Muscle layer of duodenum (tissue), 2 donors: ENCODE measurements around the gene REG4.
"Not testable (repeated sequence)": the region's sequence is repeated elsewhere in the genome, so short reads cannot be mapped to it uniquely, and the experiment has no call there.

Experiments
- H3K27ac ChIP-seq: one replicate; pipeline ENCODE4 v1.7.0; 2013; ENCODE audit warnings: mild to moderate bottlenecking, low read length
- H3K27me3 ChIP-seq: one replicate; pipeline ENCODE4 v1.7.0; 2013; ENCODE audit warnings: low read depth, mild to moderate bottlenecking, control low read depth, low read length
- H3K36me3 ChIP-seq, 2 donors: one replicate each; pipeline ENCODE4 v1.7.0; 2013; ENCODE audit warnings: low read length in 2 of 2, control low read depth in 1 of 2, mild to moderate bottlenecking in 1 of 2; ENCODE audit not compliant: insufficient read depth in 2 of 2, control insufficient read depth in 1 of 2
- H3K4me1 ChIP-seq, 2 donors: one replicate each; pipeline ENCODE4 v1.7.0; 2013; ENCODE audit warnings: low read length in 2 of 2, mild to moderate bottlenecking in 2 of 2, control low read depth in 1 of 2, moderate library complexity in 1 of 2; ENCODE audit not compliant: insufficient read depth in 2 of 2, control insufficient read depth in 1 of 2
- H3K4me3 ChIP-seq, 2 donors: one replicate each; pipeline ENCODE4 v1.7.0; 2013; ENCODE audit warnings: low read length in 2 of 2, low read depth in 1 of 2, mild to moderate bottlenecking in 1 of 2
- H3K9me3 ChIP-seq, 2 donors: one replicate each; pipeline ENCODE4 v1.7.0; 2013; ENCODE audit warnings: low read length in 2 of 2, control low read depth in 1 of 2, mild to moderate bottlenecking in 1 of 2; ENCODE audit not compliant: control insufficient read depth in 1 of 2
- donor health status: healthy.

REG4 gene

GRCh38 chr1:119829006-119829405 is 17.7 kb upstream of the REG4 start:
- H3K27ac ChIP-seq, H3K4me3 ChIP-seq, H3K27me3 ChIP-seq, H3K4me1 ChIP-seq, H3K36me3 ChIP-seq, H3K9me3 ChIP-seq: not testable (repeated sequence)

GRCh38 chr1:119828266-119828665 is 17.0 kb upstream of the REG4 start:
- H3K27ac ChIP-seq: no peak overlapping the region
- H3K36me3 ChIP-seq: no peaks in the 10 kb centered on the region
- H3K4me3 ChIP-seq: no peak overlapping the region
- no peaks in the 10 kb centered on the region for H3K27me3 ChIP-seq
- H3K4me1 ChIP-seq: no peaks in the 10 kb centered on the region
- no peaks in the 10 kb centered on the region for H3K9me3 ChIP-seq

- Histone ChIP-seq H3K4me3 (no peak overlapping the region), H3K27me3 (no peaks in the 10 kb centered on the region), H3K4me1 (no peaks in the 10 kb centered on the region), H3K9me3 (no peaks in the 10 kb centered on the region), H3K36me3 (no peaks in the 10 kb centered on the region), H3K27ac (no peak overlapping the region)
These were observed 15.8 kb upstream of the REG4 start for GRCh38 chr1:119827010-119827409.

- Histone ChIP-seq H3K4me3 (no peak overlapping the region), H3K9me3 (no peaks in the 10 kb centered on the region), H3K27me3 (no peaks in the 10 kb centered on the region), H3K4me1 (no peaks in the 10 kb centered on the region), H3K36me3 (no peaks in the 10 kb centered on the region), H3K27ac (no peak overlapping the region)
These were observed 11.1 kb upstream of the REG4 start for GRCh38 chr1:119822406-119822805.

- Histone ChIP-seq H3K36me3 (no peaks in the 10 kb centered on the region), H3K4me1 (no peaks in the 10 kb centered on the region), H3K27ac (no peak overlapping the region), H3K27me3 (no peaks in the 10 kb centered on the region), H3K9me3 (no peaks in the 10 kb centered on the region), H3K4me3 (no peak overlapping the region)
These were observed 6.9 kb upstream of the REG4 start for GRCh38 chr1:119818181-119818580.

- Histone ChIP-seq H3K4me1 (no peaks in the 10 kb centered on the region), H3K27ac (no peak overlapping the region), H3K9me3 (no peaks in the 10 kb centered on the region), H3K27me3 (no peaks in the 10 kb centered on the region), H3K4me3 (no peak overlapping the region), H3K36me3 (no peaks in the 10 kb centered on the region)
These were observed 5.1 kb upstream of the REG4 start for GRCh38 chr1:119816407-119816806.

- Histone ChIP-seq H3K4me3 (no peak overlapping the region), H3K9me3 (no peaks in the 10 kb centered on the region), H3K36me3 (no peaks in the 10 kb centered on the region), H3K27me3 (no peaks in the 10 kb centered on the region), H3K4me1 (no peaks in the 10 kb centered on the region), H3K27ac (no peak overlapping the region)
These were observed 4.7 kb upstream of the REG4 start for GRCh38 chr1:119815928-119816327.

- no peaks in the 10 kb centered on the region for H3K9me3 ChIP-seq
- H3K27me3 ChIP-seq: no peaks in the 10 kb centered on the region
- H3K4me3 ChIP-seq: no peak overlapping the region
- H3K27ac ChIP-seq: no peak overlapping the region
- H3K4me1 ChIP-seq: no peaks in the 10 kb centered on the region
- no peaks in the 10 kb centered on the region for H3K36me3 ChIP-seq
These were observed 4.1 kb upstream of the REG4 start for GRCh38 chr1:119815361-119815760.

GRCh38 chr1:119814288-119814687 is 3.0 kb upstream of the REG4 start:
- no peaks in the 10 kb centered on the region for H3K4me1 ChIP-seq
- H3K9me3 ChIP-seq: no peaks in the 10 kb centered on the region
- no peaks in the 10 kb centered on the region for H3K27me3 ChIP-seq
- no peaks in the 10 kb centered on the region for H3K36me3 ChIP-seq
- H3K27ac ChIP-seq: no peak overlapping the region
- no peak overlapping the region for H3K4me3 ChIP-seq

GRCh38 chr1:119811985-119812557 is 811 bp upstream of the REG4 start:
- H3K27me3 ChIP-seq: no peaks in the 10 kb centered on the region
- no peaks in the 10 kb centered on the region for H3K36me3 ChIP-seq
- H3K9me3 ChIP-seq: no peaks in the 10 kb centered on the region
- H3K27ac ChIP-seq: no peak overlapping the region
- no peak overlapping the region for H3K4me3 ChIP-seq
- H3K4me1 ChIP-seq: peaks cover 0 to 4% of the 10 kb centered on the region in 2 donors

- no peak overlapping the region for H3K27ac ChIP-seq
- H3K4me3 ChIP-seq: no peak overlapping the region
- H3K27me3 ChIP-seq: no peaks in the 10 kb centered on the region
- peaks cover 0 to 4% of the 10 kb centered on the region in 2 donors for H3K4me1 ChIP-seq
- H3K36me3 ChIP-seq: no peaks in the 10 kb centered on the region
- no peaks in the 10 kb centered on the region for H3K9me3 ChIP-seq
These were observed 2.2 kb downstream of the REG4 start for GRCh38 chr1:119808972-119809550.

- no peak overlapping the region for H3K27ac ChIP-seq
- H3K36me3 ChIP-seq: no peaks in the 10 kb centered on the region
- H3K27me3 ChIP-seq: no peaks in the 10 kb centered on the region
- no peak overlapping the region for H3K4me3 ChIP-seq
- H3K9me3 ChIP-seq: no peaks in the 10 kb centered on the region
- H3K4me1 ChIP-seq: peaks cover 0 to 4% of the 10 kb centered on the region in 2 donors
These were observed 2.8 kb downstream of the REG4 start for GRCh38 chr1:119808491-119808890.
